IPS-18c (cell line): ENCODE results near the gene PRCD.
"Not testable (repeated sequence)": the region's sequence is repeated elsewhere in the genome, so short reads cannot be mapped to it uniquely, and the experiment has no call there.

Experiments used
- H3K4me3 ChIP-seq: 2 replicates; pipeline ENCODE4 v1.7.0; 2013; ENCODE audit warnings: low read depth, mild to moderate bottlenecking, low read length, moderate library complexity; ENCODE audit not compliant: insufficient read depth
- H3K9me3 ChIP-seq: one replicate; pipeline ENCODE4 v1.6.1; 2013; ENCODE audit warnings: mild to moderate bottlenecking, low read length, moderate library complexity; ENCODE audit not compliant: control insufficient read depth, insufficient read depth

PRCD gene

GRCh38 chr17:76558198-76559095 lies 18.6 kb downstream of the PRCD start:
- peak overlapping the region; percentile 96 for H3K4me3 ChIP-seq
- no peaks in the 10 kb centered on the region for H3K9me3 ChIP-seq

- peak overlapping the region; percentile 28; the same call in 1 of the 2 replicates for H3K4me3 ChIP-seq
- H3K9me3 ChIP-seq = not testable (repeated sequence)
Measured at GRCh38 chr17:76559460-76559859, 19.6 kb downstream of the PRCD start.

DNA sequence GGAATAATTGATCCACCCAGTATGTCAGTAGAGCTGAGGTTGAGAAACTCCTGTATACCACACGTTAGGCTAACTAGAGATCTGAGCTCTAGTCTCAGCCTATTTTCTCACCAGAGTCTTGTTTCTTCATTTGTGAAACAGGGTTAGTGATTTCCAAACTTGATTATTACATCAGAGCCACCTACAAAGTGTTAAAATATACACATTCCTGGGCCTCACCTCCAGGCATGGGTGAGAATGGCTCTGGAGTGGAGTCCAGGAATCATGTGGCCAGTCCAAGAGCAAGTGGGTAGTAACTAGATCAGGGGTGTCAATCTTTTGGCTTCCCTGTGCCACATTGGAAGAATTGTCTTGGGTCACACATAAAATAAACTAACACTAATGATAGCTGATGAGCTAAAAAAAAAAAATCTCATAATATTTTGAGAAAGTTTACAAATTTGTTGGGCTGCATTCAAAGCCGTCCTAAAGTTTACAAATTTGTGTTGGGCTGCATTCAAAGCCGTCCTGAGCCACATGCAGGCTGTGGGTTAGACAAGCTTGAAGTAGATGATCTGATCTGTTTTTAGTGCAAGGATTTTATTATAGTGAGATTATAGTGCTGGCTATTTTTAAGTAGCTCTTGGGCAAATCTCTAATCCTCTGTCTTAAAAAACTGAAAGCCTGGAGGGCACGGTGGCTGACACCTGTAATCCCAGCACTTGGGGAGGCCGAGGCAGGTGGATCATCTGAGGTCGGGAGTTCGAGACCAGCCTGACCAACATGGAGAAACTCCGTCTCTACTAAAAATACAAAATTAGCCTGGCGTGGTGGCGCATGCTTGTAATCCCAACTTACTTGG lies 20.4 kb downstream of the PRCD start:
- no peak overlapping the region for H3K4me3 ChIP-seq
- no peaks in the 10 kb centered on the region for H3K9me3 ChIP-seq

DNA sequence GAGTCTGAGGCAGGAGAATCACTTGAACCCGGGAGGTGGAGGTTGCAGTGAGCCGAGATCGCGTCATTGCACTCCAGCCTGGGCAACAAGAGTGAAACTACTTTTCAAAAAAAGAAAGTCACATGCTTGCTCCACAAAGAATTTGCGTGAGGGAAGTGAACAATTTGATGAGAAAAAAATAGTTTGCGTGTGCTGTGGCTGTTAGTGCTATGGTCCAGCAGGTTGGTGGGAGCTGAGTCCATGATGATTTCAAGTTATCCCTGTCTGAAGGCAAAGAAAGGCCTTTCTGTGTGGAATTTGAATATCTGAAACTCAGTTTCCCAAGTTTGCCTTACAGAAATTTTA lies 21.0 kb downstream of the PRCD start:
- no peaks in the 10 kb centered on the region for H3K9me3 ChIP-seq
- H3K4me3 ChIP-seq = no peak overlapping the region

DNA sequence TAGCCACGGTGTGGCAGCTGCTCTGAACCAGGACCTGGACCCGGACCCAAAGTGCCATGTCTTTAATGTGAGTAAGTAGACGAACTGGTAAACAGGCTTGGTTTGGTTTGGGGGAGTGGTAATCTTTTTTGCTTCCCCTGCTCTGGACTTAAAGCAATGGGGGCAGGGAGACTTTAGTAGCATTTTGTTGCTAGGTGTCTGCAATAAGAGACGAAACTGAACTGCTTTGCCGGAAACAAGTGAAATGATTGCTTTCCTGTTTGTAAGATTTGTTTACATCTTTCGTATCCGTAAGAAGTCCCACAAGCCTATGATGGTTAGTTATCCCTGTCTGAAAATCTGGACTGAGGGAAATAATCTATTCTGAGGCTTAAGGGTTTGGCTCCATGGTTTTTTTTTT lies 21.5 kb downstream of the PRCD start:
- no peaks in the 10 kb centered on the region for H3K9me3 ChIP-seq
- H3K4me3 ChIP-seq = no peak overlapping the region

GRCh38 chr17:76561799-76562268 lies 22.0 kb downstream of the PRCD start:
- Histone ChIP-seq H3K9me3 (no peaks in the 10 kb centered on the region), H3K4me3 (no peak overlapping the region)

GRCh38 chr17:76562734-76563148 lies 22.9 kb downstream of the PRCD start:
- H3K4me3 ChIP-seq = no peak overlapping the region
- no peaks in the 10 kb centered on the region for H3K9me3 ChIP-seq

DNA sequence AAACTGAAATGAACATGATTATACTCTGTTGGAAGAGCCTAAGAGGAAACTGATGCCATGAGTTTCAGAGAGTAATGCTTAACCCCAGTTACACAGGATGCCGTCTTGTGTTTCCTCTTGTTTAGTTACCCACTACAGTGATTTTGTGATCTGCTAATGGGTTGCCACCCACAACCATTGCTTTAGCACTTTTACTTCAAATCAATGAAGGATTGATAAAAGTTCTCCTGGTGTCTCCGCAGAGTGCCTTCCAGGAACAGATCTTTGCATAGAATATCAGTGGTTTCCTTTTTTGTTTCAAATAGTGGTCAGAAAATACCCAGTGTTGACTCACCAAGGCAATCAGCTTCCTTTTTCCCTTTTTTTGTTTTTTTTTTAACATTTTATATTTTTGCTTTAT lies 23.5 kb downstream of the PRCD start:
- not testable (repeated sequence) for H3K9me3 ChIP-seq, H3K4me3 ChIP-seq

DNA sequence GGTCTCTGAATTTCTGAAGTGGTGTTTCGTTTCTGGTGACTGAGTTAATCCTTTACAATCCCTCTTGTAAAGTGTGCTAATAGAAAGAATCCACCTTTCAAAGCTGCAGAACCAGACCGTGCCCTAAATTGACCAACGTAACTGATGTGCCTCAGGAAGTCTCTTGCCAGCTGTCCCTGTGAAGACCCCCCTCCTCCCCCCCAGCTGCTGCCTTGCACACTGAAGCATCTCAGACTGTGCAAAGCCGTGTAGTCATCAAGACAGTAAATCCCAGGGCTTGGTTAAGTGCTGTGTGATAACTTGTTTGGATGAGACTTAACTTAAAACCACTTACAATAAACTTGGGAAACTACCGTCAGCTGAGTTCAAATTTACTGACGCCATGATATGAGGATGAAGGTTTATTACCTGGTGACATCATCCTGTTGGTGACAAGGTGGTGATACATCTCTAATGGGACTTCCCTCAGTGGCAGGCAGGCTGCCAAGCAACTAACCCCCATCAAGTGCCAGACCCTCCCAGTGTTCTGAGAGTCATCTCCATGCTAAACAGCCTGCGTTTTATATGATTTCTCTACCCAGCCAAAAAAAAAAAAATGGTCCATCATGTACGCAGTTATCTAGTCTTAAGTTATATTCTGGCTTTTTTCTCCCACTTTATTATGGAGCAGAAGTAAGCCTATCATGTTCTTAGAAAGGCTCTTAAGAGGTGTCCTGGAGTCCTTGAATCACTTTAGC lies 25.3 kb downstream of the PRCD start:
- H3K9me3 ChIP-seq, H3K4me3 ChIP-seq: not testable (repeated sequence)

- Histone ChIP-seq H3K9me3 (no peaks in the 10 kb centered on the region), H3K4me3 (no peak overlapping the region)
Measured at GRCh38 chr17:76565728-76566612, 26.1 kb downstream of the PRCD start.

GRCh38 chr17:76566613-76566943 lies 26.7 kb downstream of the PRCD start:
- Histone ChIP-seq H3K4me3 (no peak overlapping the region), H3K9me3 (no peaks in the 10 kb centered on the region)

- no peak overlapping the region for H3K4me3 ChIP-seq
- no peaks in the 10 kb centered on the region for H3K9me3 ChIP-seq
Measured at GRCh38 chr17:76566988-76567431, 27.2 kb downstream of the PRCD start.

DNA sequence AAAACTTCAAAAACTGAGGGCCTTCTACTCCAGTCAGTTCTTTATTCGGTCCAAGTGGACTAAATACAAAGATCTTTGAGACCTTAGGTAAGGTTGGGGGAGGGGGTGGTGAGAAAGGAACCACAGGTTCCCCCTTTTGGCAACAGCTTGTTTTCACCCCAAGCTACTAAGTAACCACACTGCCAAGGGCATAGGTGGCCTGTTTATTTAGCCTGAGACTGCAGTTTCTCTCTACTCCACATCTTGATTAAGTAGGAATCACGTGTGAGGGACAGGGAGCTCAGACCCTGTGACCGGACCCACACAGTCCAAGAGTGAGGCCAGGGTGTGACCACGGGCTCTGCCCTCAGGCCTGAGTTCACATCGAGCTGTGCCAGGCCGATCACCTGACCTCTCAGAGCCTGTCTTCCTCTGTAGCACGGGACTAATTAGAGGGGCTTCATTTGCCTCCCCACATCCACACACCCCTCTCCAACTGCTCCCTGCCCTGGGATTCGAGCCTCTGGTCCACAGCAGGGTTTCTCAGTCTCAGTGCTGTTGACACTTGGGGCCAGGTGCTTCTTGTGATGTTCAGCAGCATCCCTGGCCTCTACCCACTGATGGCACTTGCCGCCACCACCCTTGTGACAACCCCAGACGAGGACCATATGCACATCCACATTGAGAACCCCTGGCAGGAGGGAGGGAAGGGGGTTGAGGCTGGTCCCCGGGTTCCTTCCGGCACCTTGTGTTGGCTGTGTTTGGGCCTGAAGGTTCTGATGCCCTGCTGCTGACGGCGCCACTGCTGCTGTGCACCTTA lies 28.0 kb downstream of the PRCD start:
- H3K9me3 ChIP-seq = no peaks in the 10 kb centered on the region
- no peak overlapping the region for H3K4me3 ChIP-seq

DNA sequence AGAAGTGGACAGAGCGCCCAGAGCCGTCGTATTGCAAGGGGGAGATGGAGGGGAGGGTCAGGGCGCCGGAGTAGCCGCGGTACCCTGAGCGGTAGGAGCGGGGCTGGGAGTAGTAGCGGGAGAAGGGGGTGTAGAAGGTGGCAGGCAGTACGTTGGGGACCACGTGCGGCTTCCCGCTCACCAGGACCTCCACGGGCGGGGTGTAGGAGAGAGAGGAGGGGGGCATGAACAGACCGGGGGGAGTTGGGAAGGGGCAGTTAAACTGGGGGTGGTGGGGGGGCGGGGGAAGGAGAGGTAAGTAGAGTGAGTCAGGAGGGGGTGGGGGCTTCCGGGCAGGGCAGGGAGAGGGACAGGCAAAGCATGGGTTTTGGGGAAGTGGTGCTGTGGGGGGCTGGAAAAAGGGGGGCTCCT lies 29.0 kb downstream of the PRCD start:
- Histone ChIP-seq H3K4me3 (no peak overlapping the region), H3K9me3 (no peaks in the 10 kb centered on the region)

DNA sequence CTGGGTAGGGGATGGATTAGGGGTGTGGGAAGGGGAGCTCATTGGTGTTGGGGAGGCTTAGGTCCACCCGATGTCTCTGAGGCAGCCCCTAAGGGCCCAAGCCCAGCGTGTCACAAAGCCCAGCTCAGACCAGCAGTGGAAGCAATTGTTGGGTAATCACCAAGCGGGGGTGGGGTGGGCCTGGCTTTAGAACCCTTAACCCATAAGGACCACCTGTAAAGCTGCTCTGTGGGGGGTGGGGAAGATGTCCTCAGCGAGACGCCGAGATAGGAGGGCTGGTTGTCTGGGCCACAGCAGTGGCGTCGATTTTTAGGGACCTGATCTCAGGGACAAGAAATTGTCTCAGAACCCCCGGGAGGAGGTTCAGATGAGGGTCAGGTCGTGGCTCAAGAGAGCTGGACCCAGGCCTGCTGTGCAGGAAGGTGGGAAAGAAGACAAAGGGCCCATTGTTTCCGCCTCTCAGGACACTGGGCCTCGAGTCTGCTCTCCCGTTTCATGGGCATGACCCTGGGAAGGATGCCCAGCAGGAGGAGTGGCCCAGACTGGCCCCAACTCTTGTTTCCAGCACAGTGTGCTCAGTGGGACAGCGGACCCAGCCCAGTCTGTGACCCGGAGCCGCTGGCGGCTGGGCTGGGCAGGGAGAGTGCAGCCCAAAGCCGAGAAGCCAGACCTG lies 29.9 kb downstream of the PRCD start:
- H3K4me3 ChIP-seq = no peak overlapping the region

DNA sequence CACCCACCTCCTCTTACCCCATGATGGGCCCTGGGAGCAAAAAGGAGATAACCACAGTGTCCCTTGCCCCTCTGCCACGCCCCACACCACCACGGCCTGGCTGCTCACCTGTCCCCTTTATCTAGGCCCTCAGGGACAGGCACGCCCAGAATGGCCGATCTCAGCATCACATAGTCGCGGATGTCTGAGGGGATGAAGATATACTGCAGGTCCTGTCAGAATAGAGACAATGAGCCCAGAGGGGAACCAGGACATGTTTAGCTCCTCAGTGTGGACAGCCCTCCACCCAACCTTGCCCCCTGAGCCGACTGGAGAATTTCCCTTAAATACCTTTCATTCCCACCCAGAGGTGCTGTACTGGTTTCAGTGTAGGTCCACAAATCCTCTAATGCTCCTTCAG lies 30.6 kb downstream of the PRCD start:
- H3K9me3 ChIP-seq = no peaks in the 10 kb centered on the region
- H3K4me3 ChIP-seq = no peak overlapping the region

More for the DNA sequence above, 29.9 kb downstream of the PRCD start:
- no peaks in the 10 kb centered on the region for H3K9me3 ChIP-seq
